HEK293T (cell line): ENCODE results near the gene NFX1.

ENCODE experiments used
- CTCF ChIA-PET: fragments of 350-600 bp; formaldehyde crosslinking; extraction: SDS; loops from one replicate; lab custom pipeline; 2021; ENCODE audit warnings: antibody characterized with exemption, inconsistent platforms; lab: Yijun Ruan, JAX
- POLR2A ChIA-PET: fragments of 350-600 bp; formaldehyde crosslinking; extraction: SDS; loops from one replicate; lab custom pipeline; 2020; ENCODE audit warnings: antibody characterized with exemption, inconsistent platforms; lab: Yijun Ruan, JAX
- DNase-seq: peaks from one replicate; pipeline ENCODE4 v3.0.0; 2012; ENCODE audit warnings: mixed read lengths; ENCODE audit errors: extremely low spot score
- ARNT ChIP-seq: fragments of 450-650 bp; IDR thresholded peaks from 2 replicates; pipeline ENCODE4 v1.6.1; 2017; ENCODE audit warnings: mild to moderate bottlenecking
- BHLHE40 ChIP-seq: fragments of 450-650 bp; IDR thresholded peaks from 2 replicates; pipeline ENCODE4 v1.6.1; 2016; ENCODE audit warnings: mild to moderate bottlenecking, moderate library complexity, borderline replicate concordance
- CTBP1 ChIP-seq: fragments of 450-650 bp; IDR thresholded peaks from 2 replicates; pipeline ENCODE4 v1.6.1; 2016; ENCODE audit warnings: borderline replicate concordance
- ELF4 ChIP-seq: fragments of 450-650 bp; IDR thresholded peaks from 2 replicates; pipeline ENCODE4 v1.6.1; 2017; ENCODE audit warnings: antibody characterized with exemption
- FOXA1 ChIP-seq: fragments of 450-650 bp; IDR thresholded peaks from 2 replicates; pipeline ENCODE4 v1.6.1; 2016; ENCODE audit warnings: mild to moderate bottlenecking
- FOXK2 ChIP-seq: fragments of 450-650 bp; IDR thresholded peaks from 2 replicates; pipeline ENCODE4 v1.6.1; 2016; ENCODE audit warnings: mild to moderate bottlenecking
- FOXM1 ChIP-seq: fragments of 450-650 bp; IDR thresholded peaks from 2 replicates; pipeline ENCODE4 v1.6.1; 2017; ENCODE audit warnings: mild to moderate bottlenecking, borderline replicate concordance
- HDGF ChIP-seq: fragments of 450-650 bp; IDR thresholded peaks from 2 replicates; pipeline ENCODE4 v1.6.1; 2017; ENCODE audit warnings: antibody characterized with exemption, borderline replicate concordance
- L3MBTL2 ChIP-seq: fragments of 450-650 bp; conservative IDR thresholded peaks from 2 replicates; pipeline ENCODE4 v1.6.1; 2016; ENCODE audit warnings: mild to moderate bottlenecking
- LEF1 ChIP-seq: fragments of 450-650 bp; IDR thresholded peaks from 2 replicates; pipeline ENCODE4 v1.6.1; 2017; ENCODE audit warnings: mild to moderate bottlenecking, borderline replicate concordance
- NFRKB ChIP-seq: fragments of 450-650 bp; IDR thresholded peaks from 2 replicates; pipeline ENCODE4 v1.6.1; 2016; ENCODE audit warnings: mild to moderate bottlenecking, moderate library complexity
- PKNOX1 ChIP-seq: fragments of 450-650 bp; IDR thresholded peaks from 2 replicates; pipeline ENCODE4 v1.6.1; 2016
- SP1 ChIP-seq: fragments of 450-650 bp; IDR thresholded peaks from 2 replicates; pipeline ENCODE4 v1.6.1; 2017
- SUZ12 ChIP-seq: fragments of 450-650 bp; IDR thresholded peaks from 2 replicates; pipeline ENCODE4 v1.6.1; 2016; ENCODE audit warnings: mild to moderate bottlenecking
- TARDBP ChIP-seq: fragments of 450-650 bp; IDR thresholded peaks from 2 replicates; pipeline ENCODE4 v1.6.1; 2016
- ZNF384 ChIP-seq: fragments of 450-650 bp; IDR thresholded peaks from 2 replicates; pipeline ENCODE4 v1.6.1; 2016

Gene NFX1

GRCh38 chr9:33415501-33416038 lies 125.3 kb downstream of the NFX1 start:
- DNase-seq = peak; percentile 69
- POLR2A ChIA-PET = no interaction called here
- CTCF ChIA-PET = interaction anchor here (0.5 to 2.9 kb wide), 6 partner anchors 14 to 944 kb away, joined by 3 to 13 read pairs (median 4); partner anchors contain the start of gene AQP3
- TF ChIP-seq ZNF384 = no peak
- TF ChIP-seq NFRKB = no peak
- no peak for TF ChIP-seq SUZ12
- no peak for TF ChIP-seq HDGF

GRCh38 chr9:33416996-33417395 lies 126.7 kb downstream of the NFX1 start:
- peak; percentile 2 for DNase-seq
- TF ChIP-seq HDGF (no peak), FOXA1 (no peak), ZNF384 (no peak)
- POLR2A ChIA-PET = no interaction called here
- CTCF ChIA-PET = interaction anchor here (1.1 to 2.2 kb wide), 2 partner anchors 31 to 36 kb away, joined by 3 to 7 read pairs; partner anchors contain the start of gene AQP3

GRCh38 chr9:33418090-33418489 lies 127.8 kb downstream of the NFX1 start:
- DNase-seq = no peak
- CTCF ChIA-PET = interaction anchor here (1.1 kb wide), 1 partner anchor 35 kb away, joined by 3 read pairs; no protein-coding TSS in a partner anchor
- POLR2A ChIA-PET = no interaction called here
- TF ChIP-seq ARNT = no peak
- TF ChIP-seq PKNOX1 = no peak
- no peak for TF ChIP-seq ZNF384
- no peak for TF ChIP-seq BHLHE40
- no peak for TF ChIP-seq FOXA1
- TF ChIP-seq CTBP1 = no peak
- TF ChIP-seq LEF1 = no peak
- no peak for TF ChIP-seq HDGF
- TF ChIP-seq L3MBTL2 = no peak
- TF ChIP-seq FOXM1 = no peak
- no peak for TF ChIP-seq SUZ12
- TF ChIP-seq ELF4 = no peak
- TF ChIP-seq SP1 = no peak

GRCh38 chr9:33419708-33420303 lies 129.5 kb downstream of the NFX1 start:
- ChIA-PET POLR2A (no interaction called here), CTCF (no interaction called here)
- DNase-seq = no peak
- no peak for TF ChIP-seq ARNT
- TF ChIP-seq L3MBTL2 = no peak
- no peak for TF ChIP-seq ELF4
- no peak for TF ChIP-seq SUZ12
- TF ChIP-seq FOXM1 = no peak
- TF ChIP-seq FOXK2 = no peak
- TF ChIP-seq ZNF384 = no peak
- TF ChIP-seq NFRKB = no peak
- TF ChIP-seq LEF1 = no peak
- no peak for TF ChIP-seq TARDBP
- no peak for TF ChIP-seq BHLHE40
- no peak for TF ChIP-seq PKNOX1
